Measurements from ENCODE around the gene SNAI1.
A peak's percentile ranks its signal among the peaks of the same experiment; 100 is the strongest.

SNAI1 gene

GRCh38 chr20:49981218-49982071 lies 1.3 kb upstream of the SNAI1 start:
- Histone ChIP-seq H3K27ac (ENCODE audit: low read length) (no peak overlapping the region), H3K9me3 (ENCODE audit: control insufficient read depth in 1 of 2, low read length in 2 of 2) (no peaks in the 10 kb centered on the region), H3K27me3 (ENCODE audit: low read depth, low read length) (no peaks in the 10 kb centered on the region), H3K4me1 (ENCODE audit: control insufficient read depth in 1 of 2, insufficient read depth in 2 of 2, low read length in 2 of 2) (peaks cover 0 to 19% of the 10 kb centered on the region in 2 donors), H3K4me3 (ENCODE audit: low read depth in 1 of 2, low read length in 2 of 2) (no peak overlapping the region), H3K36me3 (ENCODE audit: control insufficient read depth in 1 of 2, insufficient read depth in 2 of 2, low read length in 2 of 2) (no peaks in the 10 kb centered on the region)

GRCh38 chr20:49982072-49982345 lies 771 bp upstream of the SNAI1 start:
- Histone ChIP-seq H3K36me3 (ENCODE audit: control insufficient read depth in 1 of 2, insufficient read depth in 2 of 2, low read length in 2 of 2) (no peaks in the 10 kb centered on the region), H3K4me1 (ENCODE audit: control insufficient read depth in 1 of 2, insufficient read depth in 2 of 2, low read length in 2 of 2) (peaks cover 0 to 19% of the 10 kb centered on the region in 2 donors), H3K27me3 (ENCODE audit: low read depth, low read length) (no peaks in the 10 kb centered on the region), H3K4me3 (ENCODE audit: low read depth in 1 of 2, low read length in 2 of 2) (peak overlapping the region in 1 of 2 donors; percentile 49), H3K27ac (ENCODE audit: low read length) (no peak overlapping the region), H3K9me3 (ENCODE audit: control insufficient read depth in 1 of 2, low read length in 2 of 2) (no peaks in the 10 kb centered on the region)

GRCh38 chr20:49983123-49983847 lies 505 bp downstream of the SNAI1 start:
- peaks cover 0 to 7% of the 10 kb centered on the region in 2 donors for H3K36me3 ChIP-seq (ENCODE audit: control insufficient read depth in 1 of 2, insufficient read depth in 2 of 2, low read length in 2 of 2)
- H3K4me3 ChIP-seq (ENCODE audit: low read depth in 1 of 2, low read length in 2 of 2): peak overlapping the region; percentile 59 to 73
- no peak overlapping the region for H3K27ac ChIP-seq (ENCODE audit: low read length)
- H3K27me3 ChIP-seq (ENCODE audit: low read depth, low read length): no peaks in the 10 kb centered on the region
- H3K9me3 ChIP-seq (ENCODE audit: control insufficient read depth in 1 of 2, low read length in 2 of 2): no peaks in the 10 kb centered on the region
- peaks cover 0 to 23% of the 10 kb centered on the region in 2 donors for H3K4me1 ChIP-seq (ENCODE audit: control insufficient read depth in 1 of 2, insufficient read depth in 2 of 2, low read length in 2 of 2)

GRCh38 chr20:49983848-49984408 lies 1.1 kb downstream of the SNAI1 start:
- Histone ChIP-seq H3K4me1 (ENCODE audit: control insufficient read depth in 1 of 2, insufficient read depth in 2 of 2, low read length in 2 of 2) (peaks cover 2 to 24% of the 10 kb centered on the region in 2 donors), H3K4me3 (ENCODE audit: low read depth in 1 of 2, low read length in 2 of 2) (peak overlapping the region; percentile 59 to 73), H3K9me3 (ENCODE audit: control insufficient read depth in 1 of 2, low read length in 2 of 2) (no peaks in the 10 kb centered on the region), H3K27me3 (ENCODE audit: low read depth, low read length) (no peaks in the 10 kb centered on the region), H3K27ac (ENCODE audit: low read length) (no peak overlapping the region), H3K36me3 (ENCODE audit: control insufficient read depth in 1 of 2, insufficient read depth in 2 of 2, low read length in 2 of 2) (peaks cover 0 to 7% of the 10 kb centered on the region in 2 donors)

GRCh38 chr20:49984426-49985153 lies 1.8 kb downstream of the SNAI1 start:
- Histone ChIP-seq H3K4me3 (ENCODE audit: low read depth in 1 of 2, low read length in 2 of 2) (peak overlapping the region; percentile 59 to 73), H3K4me1 (ENCODE audit: control insufficient read depth in 1 of 2, insufficient read depth in 2 of 2, low read length in 2 of 2) (peaks cover 6 to 19% of the 10 kb centered on the region in 2 donors), H3K36me3 (ENCODE audit: control insufficient read depth in 1 of 2, insufficient read depth in 2 of 2, low read length in 2 of 2) (peaks cover 0 to 7% of the 10 kb centered on the region in 2 donors), H3K27ac (ENCODE audit: low read length) (peak overlapping the region; percentile 8), H3K9me3 (ENCODE audit: control insufficient read depth in 1 of 2, low read length in 2 of 2) (no peaks in the 10 kb centered on the region), H3K27me3 (ENCODE audit: low read depth, low read length) (no peaks in the 10 kb centered on the region)

- H3K4me3 ChIP-seq (ENCODE audit: low read depth in 1 of 2, low read length in 2 of 2): peak overlapping the region; percentile 23 to 73
- peaks cover 0 to 7% of the 10 kb centered on the region in 2 donors for H3K36me3 ChIP-seq (ENCODE audit: control insufficient read depth in 1 of 2, insufficient read depth in 2 of 2, low read length in 2 of 2)
- H3K4me1 ChIP-seq (ENCODE audit: control insufficient read depth in 1 of 2, insufficient read depth in 2 of 2, low read length in 2 of 2): peaks cover 6 to 24% of the 10 kb centered on the region in 2 donors
- H3K9me3 ChIP-seq (ENCODE audit: control insufficient read depth in 1 of 2, low read length in 2 of 2): no peaks in the 10 kb centered on the region
- no peaks in the 10 kb centered on the region for H3K27me3 ChIP-seq (ENCODE audit: low read depth, low read length)
- no peak overlapping the region for H3K27ac ChIP-seq (ENCODE audit: low read length)
These were observed 2.4 kb downstream of the SNAI1 start for GRCh38 chr20:49985157-49985556.

GRCh38 chr20:49985617-49986016 lies 2.8 kb downstream of the SNAI1 start:
- Histone ChIP-seq H3K27me3 (ENCODE audit: low read depth, low read length) (no peaks in the 10 kb centered on the region), H3K4me3 (ENCODE audit: low read depth in 1 of 2, low read length in 2 of 2) (peak overlapping the region; percentile 23 to 73), H3K4me1 (ENCODE audit: control insufficient read depth in 1 of 2, insufficient read depth in 2 of 2, low read length in 2 of 2) (peaks cover 6 to 28% of the 10 kb centered on the region in 2 donors), H3K9me3 (ENCODE audit: control insufficient read depth in 1 of 2, low read length in 2 of 2) (no peaks in the 10 kb centered on the region), H3K27ac (ENCODE audit: low read length) (no peak overlapping the region), H3K36me3 (ENCODE audit: control insufficient read depth in 1 of 2, insufficient read depth in 2 of 2, low read length in 2 of 2) (peaks cover 0 to 7% of the 10 kb centered on the region in 2 donors)

GRCh38 chr20:49986049-49986448 lies 3.3 kb downstream of the SNAI1 start:
- H3K4me3 ChIP-seq (ENCODE audit: low read depth in 1 of 2, low read length in 2 of 2): peak overlapping the region in 1 of 2 donors; percentile 73

GRCh38 chr20:49987015-49987867 lies 4.5 kb downstream of the SNAI1 start:
- Histone ChIP-seq H3K36me3 (ENCODE audit: control insufficient read depth in 1 of 2, insufficient read depth in 2 of 2, low read length in 2 of 2) (peaks cover 0 to 7% of the 10 kb centered on the region in 2 donors), H3K27ac (ENCODE audit: low read length) (no peak overlapping the region), H3K4me3 (ENCODE audit: low read depth in 1 of 2, low read length in 2 of 2) (no peak overlapping the region), H3K27me3 (ENCODE audit: low read depth, low read length) (no peaks in the 10 kb centered on the region), H3K4me1 (ENCODE audit: control insufficient read depth in 1 of 2, insufficient read depth in 2 of 2, low read length in 2 of 2) (peaks cover 6 to 26% of the 10 kb centered on the region in 2 donors), H3K9me3 (ENCODE audit: control insufficient read depth in 1 of 2, low read length in 2 of 2) (no peaks in the 10 kb centered on the region)

More at GRCh38 chr20:49986049-49986448, 3.3 kb downstream of the SNAI1 start:
- peaks cover 0 to 7% of the 10 kb centered on the region in 2 donors for H3K36me3 ChIP-seq (ENCODE audit: control insufficient read depth in 1 of 2, insufficient read depth in 2 of 2, low read length in 2 of 2)
- peaks cover 6 to 29% of the 10 kb centered on the region in 2 donors for H3K4me1 ChIP-seq (ENCODE audit: control insufficient read depth in 1 of 2, insufficient read depth in 2 of 2, low read length in 2 of 2)
- H3K9me3 ChIP-seq (ENCODE audit: control insufficient read depth in 1 of 2, low read length in 2 of 2): no peaks in the 10 kb centered on the region
- no peak overlapping the region for H3K27ac ChIP-seq (ENCODE audit: low read length)
- H3K27me3 ChIP-seq (ENCODE audit: low read depth, low read length): no peaks in the 10 kb centered on the region

GRCh38 chr20:49987868-49988690 lies 5.3 kb downstream of the SNAI1 start:
- Histone ChIP-seq H3K36me3 (ENCODE audit: control insufficient read depth in 1 of 2, insufficient read depth in 2 of 2, low read length in 2 of 2) (peaks cover 0 to 7% of the 10 kb centered on the region in 2 donors), H3K27ac (ENCODE audit: low read length) (no peak overlapping the region), H3K4me3 (ENCODE audit: low read depth in 1 of 2, low read length in 2 of 2) (no peak overlapping the region), H3K27me3 (ENCODE audit: low read depth, low read length) (no peaks in the 10 kb centered on the region), H3K9me3 (ENCODE audit: control insufficient read depth in 1 of 2, low read length in 2 of 2) (no peaks in the 10 kb centered on the region), H3K4me1 (ENCODE audit: control insufficient read depth in 1 of 2, insufficient read depth in 2 of 2, low read length in 2 of 2) (peaks cover 6 to 20% of the 10 kb centered on the region in 2 donors)

Measured in muscle layer of duodenum (tissue), 2 donors.